NT2/D1 (cell line): Measurements from ENCODE around the gene ZNF100.
A peak's percentile ranks its signal among the peaks of the same experiment; 100 is the strongest.
"Not testable (repeated sequence)": the region's sequence is repeated elsewhere in the genome, so short reads cannot be mapped to it uniquely, and the experiment has no call there.

Source experiments
- DNase-seq: peaks from one replicate; pipeline ENCODE4 v3.0.0-alpha.2; 2011; ENCODE audit warnings: low read depth, low spot score
- H3K27me3 ChIP-seq: 2 replicates; pipeline ENCODE4 v1.6.0; 2011; ENCODE audit warnings: mild to moderate bottlenecking; ENCODE audit not compliant: insufficient read length, insufficient read depth
- H3K36me3 ChIP-seq: 2 replicates; pipeline ENCODE4 v1.6.1; 2011; ENCODE audit warnings: mild to moderate bottlenecking, low read length, mixed read lengths; ENCODE audit not compliant: insufficient read depth, insufficient read length
- H3K4me1 ChIP-seq: 2 replicates; pipeline ENCODE4 v1.5.1; 2011; ENCODE audit not compliant: insufficient read depth, insufficient read length
- H3K4me3 ChIP-seq: 2 replicates; pipeline ENCODE4 v1.5.1; 2011; ENCODE audit warnings: low read depth; ENCODE audit not compliant: insufficient read length
- H3K9ac ChIP-seq: 2 replicates; pipeline ENCODE4 v1.6.0; 2011; ENCODE audit warnings: low read depth; ENCODE audit not compliant: insufficient read length
- H3K9me3 ChIP-seq: 2 replicates; pipeline ENCODE4 v1.5.1; 2011; ENCODE audit warnings: mild to moderate bottlenecking, low read length; ENCODE audit not compliant: insufficient read depth
- SUZ12 ChIP-seq: IDR thresholded peaks from 2 replicates; pipeline ENCODE4 v1.6.1; 2011; ENCODE audit not compliant: insufficient read length, insufficient read depth; ENCODE audit errors: extremely low read depth
- YY1 ChIP-seq: IDR thresholded peaks from 2 replicates; pipeline ENCODE4 v1.6.1; 2011; ENCODE audit not compliant: insufficient read length, insufficient read depth
- ZNF274 ChIP-seq: IDR thresholded peaks from 2 replicates; pipeline ENCODE4 v1.6.1; 2011; ENCODE audit warnings: mild to moderate bottlenecking, low read depth, low read length

Gene ZNF100

GRCh38 chr19:21726942-21727747 lies 40.2 kb downstream of the ZNF100 start:
- Histone ChIP-seq H3K9me3 (peaks cover 88% of the 10 kb centered on the region), H3K36me3 (peaks cover 67% of the 10 kb centered on the region)
- not testable (repeated sequence) for H3K27me3 ChIP-seq, H3K4me3 ChIP-seq, DNase-seq, H3K4me1 ChIP-seq, H3K9ac ChIP-seq
- TF ChIP-seq ZNF274 = peak; percentile 79

DNA sequence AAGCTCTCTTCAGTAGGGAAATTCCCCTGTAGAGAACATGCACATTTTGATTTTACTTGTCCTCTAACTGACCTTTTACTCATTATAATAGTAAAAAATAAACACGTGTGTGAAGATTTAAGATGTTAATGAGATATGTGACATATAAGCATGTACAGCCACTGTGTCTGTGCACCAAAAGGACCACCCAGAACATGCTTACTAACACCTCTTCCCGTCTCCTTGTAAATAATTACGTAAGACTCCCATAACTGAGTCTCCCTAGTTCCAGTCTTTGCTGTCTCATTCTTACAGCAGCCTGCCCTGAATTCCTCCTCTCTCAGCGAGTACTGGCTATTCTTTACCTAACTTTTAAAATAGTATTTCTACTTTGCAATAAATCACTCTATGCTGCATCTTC lies 53.6 kb downstream of the ZNF100 start:
- H3K36me3 ChIP-seq = no peaks in the 10 kb centered on the region
- no peaks in the 10 kb centered on the region for H3K4me1 ChIP-seq
- TF ChIP-seq SUZ12 (no peak), ZNF274 (no peak), YY1 (no peak)
- H3K9ac ChIP-seq = no peak overlapping the region
- DNase-seq = no peak
- H3K9me3 ChIP-seq = peaks cover 9% of the 10 kb centered on the region; the same call in 1 of the 2 replicates
- no peak overlapping the region for H3K4me3 ChIP-seq
- no peaks in the 10 kb centered on the region for H3K27me3 ChIP-seq

GRCh38 chr19:21709464-21709863 lies 57.9 kb downstream of the ZNF100 start:
- Histone ChIP-seq H3K9ac (no peak overlapping the region), H3K4me1 (peaks cover 2% of the 10 kb centered on the region), H3K36me3 (no peaks in the 10 kb centered on the region), H3K9me3 (peaks cover 23% of the 10 kb centered on the region; the same call in 1 of the 2 replicates), H3K4me3 (no peak overlapping the region), H3K27me3 (no peaks in the 10 kb centered on the region)
- TF ChIP-seq YY1 = no peak
- no peak for TF ChIP-seq ZNF274
- TF ChIP-seq SUZ12 = no peak
- DNase-seq = no peak

GRCh38 chr19:21707878-21708277 lies 59.5 kb downstream of the ZNF100 start:
- not testable (repeated sequence) for H3K9ac ChIP-seq, H3K4me1 ChIP-seq, H3K36me3 ChIP-seq, DNase-seq, H3K27me3 ChIP-seq, H3K4me3 ChIP-seq
- H3K9me3 ChIP-seq = peaks cover 30% of the 10 kb centered on the region; the same call in 1 of the 2 replicates

- H3K9me3 ChIP-seq = peaks cover 30% of the 10 kb centered on the region; the same call in 1 of the 2 replicates
- no peak overlapping the region for H3K9ac ChIP-seq
- H3K4me3 ChIP-seq = no peak overlapping the region
- peaks cover 2% of the 10 kb centered on the region for H3K4me1 ChIP-seq
- DNase-seq = no peak
- H3K36me3 ChIP-seq = no peaks in the 10 kb centered on the region
- no peaks in the 10 kb centered on the region for H3K27me3 ChIP-seq
- no peak for TF ChIP-seq ZNF274
- TF ChIP-seq YY1 = no peak
- no peak for TF ChIP-seq SUZ12
Observed at GRCh38 chr19:21707065-21707464, 60.3 kb downstream of the ZNF100 start.

DNA sequence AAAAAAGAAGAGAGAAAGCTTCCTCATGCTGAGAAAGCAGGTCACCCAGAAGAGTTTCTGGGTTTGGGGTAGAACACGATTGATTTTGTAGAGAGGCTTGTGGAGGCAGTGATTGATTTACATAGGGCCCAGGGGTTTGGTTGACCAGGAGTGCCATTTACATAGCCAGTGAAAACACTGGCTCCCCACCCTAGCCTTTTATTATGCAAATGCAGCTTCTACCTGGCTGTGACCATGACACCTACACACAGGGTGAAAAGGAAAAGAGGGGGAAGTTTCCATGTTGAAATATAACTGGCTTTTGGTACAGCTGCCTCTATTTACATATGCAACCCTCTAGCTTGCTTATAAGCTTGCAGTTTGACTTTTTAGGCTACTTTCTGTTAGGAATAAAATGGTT lies 62.0 kb downstream of the ZNF100 start:
- DNase-seq = peak; percentile 28
- H3K27me3 ChIP-seq = no peaks in the 10 kb centered on the region
- no peaks in the 10 kb centered on the region for H3K36me3 ChIP-seq
- H3K9ac ChIP-seq = no peak overlapping the region
- H3K4me3 ChIP-seq = no peak overlapping the region
- H3K9me3 ChIP-seq = peaks cover 30% of the 10 kb centered on the region
- no peak for TF ChIP-seq YY1
- no peak for TF ChIP-seq ZNF274
- TF ChIP-seq SUZ12 = no peak
- peaks cover 2% of the 10 kb centered on the region for H3K4me1 ChIP-seq

DNA sequence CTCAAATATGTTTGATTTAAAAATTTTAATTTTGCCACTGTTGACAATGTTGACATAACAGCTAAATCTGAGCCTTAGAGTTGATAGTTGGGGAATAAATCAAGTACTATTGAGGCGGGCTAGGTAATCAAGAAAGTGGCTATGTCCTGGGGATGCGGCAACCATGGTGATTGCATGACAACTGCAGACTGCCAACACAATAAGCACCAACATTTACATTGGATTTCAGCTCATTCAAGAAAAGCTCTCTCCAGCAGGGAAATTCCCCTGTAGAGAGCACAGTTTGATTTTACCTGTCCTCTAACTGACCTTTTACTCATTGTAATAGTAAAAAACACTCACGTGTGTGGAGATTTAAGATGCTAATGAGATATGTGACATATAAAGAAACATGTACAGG lies 63.1 kb downstream of the ZNF100 start:
- Histone ChIP-seq H3K9ac (no peak overlapping the region), H3K27me3 (no peaks in the 10 kb centered on the region), H3K4me3 (no peak overlapping the region), H3K9me3 (peaks cover 24% of the 10 kb centered on the region), H3K4me1 (peaks cover 2% of the 10 kb centered on the region), H3K36me3 (no peaks in the 10 kb centered on the region)
- peak; percentile 46 for DNase-seq
- no peak for TF ChIP-seq SUZ12
- no peak for TF ChIP-seq ZNF274
- TF ChIP-seq YY1 = no peak
